HG03196 (cell line): ENCODE data around the gene KDM4C.

Experiments used
- ATAC-seq: cut with Tn5 transposase; IDR thresholded peaks from one replicate; pipeline ENCODE4 v1.9.1; 2021; ENCODE audit not compliant: unreplicated experiment

The KDM4C gene

GRCh38 chr9:6897898-6898302, 140.1 kb downstream of the KDM4C start:
- no peak for ATAC-seq

GRCh38 chr9:6899274-6899673, 141.5 kb downstream of the KDM4C start:
- ATAC-seq, result no peak

- ATAC-seq, result no peak
These were observed 142.7 kb downstream of the KDM4C start for GRCh38 chr9:6900440-6900883.

- no peak for ATAC-seq
These were observed 143.4 kb downstream of the KDM4C start for GRCh38 chr9:6901180-6901579.

GRCh38 chr9:6902423-6902822, 144.7 kb downstream of the KDM4C start:
- no peak for ATAC-seq

GRCh38 chr9:6904371-6904770, 146.6 kb downstream of the KDM4C start:
- no peak for ATAC-seq

- ATAC-seq, result no peak
These were observed 148.1 kb downstream of the KDM4C start for GRCh38 chr9:6905850-6906375.

GRCh38 chr9:6907772-6908381, 150.1 kb downstream of the KDM4C start:
- no peak for ATAC-seq

- no peak for ATAC-seq
These were observed 151.4 kb downstream of the KDM4C start for GRCh38 chr9:6909181-6909580.

- ATAC-seq, result no peak
These were observed 152.3 kb downstream of the KDM4C start for GRCh38 chr9:6910032-6910431.

- no peak for ATAC-seq
These were observed 152.7 kb downstream of the KDM4C start for GRCh38 chr9:6910497-6910896.

- no peak for ATAC-seq
These were observed 154.3 kb downstream of the KDM4C start for GRCh38 chr9:6911901-6912638.

- ATAC-seq, result no peak
These were observed 157.9 kb downstream of the KDM4C start for GRCh38 chr9:6915635-6916034.

- ATAC-seq, result peak; percentile 81
These were observed 159.4 kb downstream of the KDM4C start for GRCh38 chr9:6917162-6917561.

GRCh38 chr9:6920041-6920440, 162.3 kb downstream of the KDM4C start:
- no peak for ATAC-seq

- no peak for ATAC-seq
These were observed 163.5 kb downstream of the KDM4C start for GRCh38 chr9:6921315-6921714.

- ATAC-seq, result no peak
These were observed 164.4 kb downstream of the KDM4C start for GRCh38 chr9:6922124-6922676.

GRCh38 chr9:6922680-6923079, 164.9 kb downstream of the KDM4C start:
- ATAC-seq, result no peak

GRCh38 chr9:6923086-6923485, 165.3 kb downstream of the KDM4C start:
- no peak for ATAC-seq

- no peak for ATAC-seq
These were observed 166.4 kb downstream of the KDM4C start for GRCh38 chr9:6924149-6924548.

GRCh38 chr9:6924988-6925563, 167.3 kb downstream of the KDM4C start:
- no peak for ATAC-seq

- no peak for ATAC-seq
These were observed 168.1 kb downstream of the KDM4C start for GRCh38 chr9:6925836-6926235.
